ENCODE data around the gene LMTK3. TPM values are rescaled to one million over a fixed set of nuclear protein-coding genes. Genes with fewer than 3 reads are reported as not detected.

LMTK3 gene
- total and polyA plus RNA-seq, 2 experiments from 2014 or later = 0.22 TPM; not detected in 1

GRCh38 chr19:48514123-48514458 lies 2.5 kb upstream of the LMTK3 start:
- in situ Hi-C loops (cut with MboI) = no loop called here
- no peak for TF ChIP-seq EZH2 (IDR thresholded peaks at IDR 0.05; ENCODE audit: insufficient read depth, poor library complexity, severe bottlenecking)
- no peak for TF ChIP-seq EZH2phosphoT487 (IDR thresholded peaks at IDR 0.05; ENCODE audit: insufficient read depth, low read depth)
- Histone ChIP-seq H3F3A (ENCODE audit: insufficient read depth) (no peaks in the 10 kb centered on the region), H4K20me1 (ENCODE audit: insufficient read depth) (no peaks in the 10 kb centered on the region), H3K79me2 (ENCODE audit: insufficient read depth) (no peaks in the 10 kb centered on the region), H3K9me3 (ENCODE audit: low read depth) (no peaks in the 10 kb centered on the region), H3K4me2 (ENCODE audit: unreplicated experiment) (peak overlapping the region; percentile 92), H3K4me1 (ENCODE audit: insufficient read depth) (0 out of 2 replicates have a peak, but pooled peaks cover 3% of the 10 kb centered on the region), H2AFZ (peak overlapping the region; percentile 94), H3K9ac (no peak overlapping the region), H3K9me2 (ENCODE audit: insufficient read depth) (no peaks in the 10 kb centered on the region), H3K36me3 (ENCODE audit: low read depth) (no peaks in the 10 kb centered on the region), H3K27me3 (replicated peaks; ENCODE audit: insufficient read depth) (peaks cover 12% of the 10 kb centered on the region; the same call in 1 of the 2 replicates), H3K4me3 (0 out of 2 replicates have a peak overlapping the region, but pooled peaks have one; percentile 75), H3K27ac (no peak overlapping the region)
- 44 to 45% methylated on average over 11 of the region's 11 CpGs for WGBS, 2 experiments (ENCODE audit: low coverage in 1 of 2, low lambda C conversion rate in 2 of 2, missing lambda C conversion rate in 2 of 2)
- no peak for DNase-seq

GRCh38 chr19:48513289-48514122 lies 1.9 kb upstream of the LMTK3 start:
- in situ Hi-C loops (cut with MboI) = no loop called here
- 5% methylated on average over 39 to 41 of the region's 54 CpGs for WGBS, 2 experiments (ENCODE audit: low coverage in 1 of 2, low lambda C conversion rate in 2 of 2, missing lambda C conversion rate in 2 of 2)
- Histone ChIP-seq H3K4me1 (ENCODE audit: insufficient read depth) (0 out of 2 replicates have a peak, but pooled peaks cover 3% of the 10 kb centered on the region), H3K79me2 (ENCODE audit: insufficient read depth) (no peaks in the 10 kb centered on the region), H2AFZ (peak overlapping the region; percentile 94), H3K27ac (no peak overlapping the region), H3K9me2 (ENCODE audit: insufficient read depth) (no peaks in the 10 kb centered on the region), H3K4me2 (ENCODE audit: unreplicated experiment) (peak overlapping the region; percentile 92), H3K9ac (peak overlapping the region; percentile 52; the same call in 1 of the 2 replicates), H3K4me3 (peak overlapping the region; percentile 75), H3K27me3 (replicated peaks; ENCODE audit: insufficient read depth) (peaks cover 12% of the 10 kb centered on the region; the same call in 1 of the 2 replicates), H3F3A (ENCODE audit: insufficient read depth) (no peaks in the 10 kb centered on the region), H3K36me3 (ENCODE audit: low read depth) (no peaks in the 10 kb centered on the region), H4K20me1 (ENCODE audit: insufficient read depth) (no peaks in the 10 kb centered on the region), H3K9me3 (ENCODE audit: low read depth) (no peaks in the 10 kb centered on the region)
- TF ChIP-seq EZH2phosphoT487 (IDR thresholded peaks at IDR 0.05; ENCODE audit: insufficient read depth, low read depth) (no peak), EZH2 (IDR thresholded peaks at IDR 0.05; ENCODE audit: insufficient read depth, poor library complexity, severe bottlenecking) (no peak)
- peak; percentile 80 for DNase-seq

- in situ Hi-C loops (cut with MboI) = no loop called here
- Histone ChIP-seq H4K20me1 (ENCODE audit: insufficient read depth) (no peaks in the 10 kb centered on the region), H3K36me3 (ENCODE audit: low read depth) (no peaks in the 10 kb centered on the region), H3K4me2 (ENCODE audit: unreplicated experiment) (no peak overlapping the region), H3K79me2 (ENCODE audit: insufficient read depth) (no peaks in the 10 kb centered on the region), H2AFZ (no peak overlapping the region), H3K9me3 (ENCODE audit: low read depth) (no peaks in the 10 kb centered on the region), H3K27ac (no peak overlapping the region), H3K9me2 (ENCODE audit: insufficient read depth) (no peaks in the 10 kb centered on the region), H3F3A (ENCODE audit: insufficient read depth) (no peaks in the 10 kb centered on the region), H3K4me1 (ENCODE audit: insufficient read depth) (0 out of 2 replicates have a peak, but pooled peaks cover 3% of the 10 kb centered on the region), H3K27me3 (replicated peaks; ENCODE audit: insufficient read depth) (peaks cover 12% of the 10 kb centered on the region; the same call in 1 of the 2 replicates), H3K9ac (no peak overlapping the region), H3K4me3 (peak overlapping the region; percentile 75; the same call in 1 of the 2 replicates)
- TF ChIP-seq EZH2phosphoT487 (IDR thresholded peaks at IDR 0.05; ENCODE audit: insufficient read depth, low read depth) (no peak), EZH2 (IDR thresholded peaks at IDR 0.05; ENCODE audit: insufficient read depth, poor library complexity, severe bottlenecking) (no peak)
- WGBS, 2 experiments (ENCODE audit: low coverage in 1 of 2, low lambda C conversion rate in 2 of 2, missing lambda C conversion rate in 2 of 2) = 40 to 44% methylated on average over 19 of the region's 19 CpGs
- no peak for DNase-seq
These were observed 1.1 kb upstream of the LMTK3 start for GRCh38 chr19:48512504-48513288.

GRCh38 chr19:48511321-48511731 lies 309 bp downstream of the LMTK3 start:
- WGBS, 2 experiments (ENCODE audit: low coverage in 1 of 2, low lambda C conversion rate in 2 of 2, missing lambda C conversion rate in 2 of 2) = 1 to 3% methylated on average over 17 to 32 of the region's 32 CpGs
- H3K36me3 ChIP-seq (ENCODE audit: low read depth) = no peaks in the 10 kb centered on the region
- H3K4me3 ChIP-seq = no peak overlapping the region
- H3K4me2 ChIP-seq (ENCODE audit: unreplicated experiment) = no peak overlapping the region
- no peaks in the 10 kb centered on the region for H3K9me3 ChIP-seq (ENCODE audit: low read depth)
- no peaks in the 10 kb centered on the region for H3F3A ChIP-seq (ENCODE audit: insufficient read depth)
- H4K20me1 ChIP-seq (ENCODE audit: insufficient read depth) = no peaks in the 10 kb centered on the region
- no peak for DNase-seq
- H3K27ac ChIP-seq = no peak overlapping the region
- no peaks in the 10 kb centered on the region for H3K79me2 ChIP-seq (ENCODE audit: insufficient read depth)
- no peak overlapping the region for H3K9ac ChIP-seq
- in situ Hi-C loops (cut with MboI) = no loop called here
- H3K4me1 ChIP-seq (ENCODE audit: insufficient read depth) = 0 out of 2 replicates have a peak, but pooled peaks cover 3% of the 10 kb centered on the region
- H2AFZ ChIP-seq = no peak overlapping the region
- TF ChIP-seq EZH2phosphoT487 (IDR thresholded peaks at IDR 0.05; ENCODE audit: insufficient read depth, low read depth) (no peak), EZH2 (IDR thresholded peaks at IDR 0.05; ENCODE audit: insufficient read depth, poor library complexity, severe bottlenecking) (no peak)
- peaks cover 12% of the 10 kb centered on the region; the same call in 1 of the 2 replicates for H3K27me3 ChIP-seq (replicated peaks; ENCODE audit: insufficient read depth)
- H3K9me2 ChIP-seq (ENCODE audit: insufficient read depth) = no peaks in the 10 kb centered on the region

Data from GM23248 (cell line).